Hematopoietic multipotent progenitor cell treated with erythropoietin and hydrocortisone succinate and interleukin-3 and kit ligand, for 17 days (in vitro differentiated cells): ENCODE results near the gene B4GALT7.
A peak's percentile ranks its signal among the peaks of the same experiment; 100 is the strongest.

Source experiments
- DNase-seq: peaks from one replicate; pipeline ENCODE4 v3.0.0-alpha.2; 2015; ENCODE audit warnings: low spot score

B4GALT7 gene

GRCh38 chr5:177593511-177593910 lies 6.4 kb upstream of the B4GALT7 start:
- DNase-seq: no peak

- no peak for DNase-seq
Observed at GRCh38 chr5:177594071-177594470, 5.9 kb upstream of the B4GALT7 start.

GRCh38 chr5:177595026-177595585 lies 4.8 kb upstream of the B4GALT7 start:
- no peak for DNase-seq

GRCh38 chr5:177595991-177596774 lies 3.7 kb upstream of the B4GALT7 start:
- no peak for DNase-seq

- DNase-seq: no peak
Observed at GRCh38 chr5:177596775-177597238, 3.1 kb upstream of the B4GALT7 start.

- DNase-seq: no peak
Observed at GRCh38 chr5:177598477-177598876, 1.5 kb upstream of the B4GALT7 start.

GRCh38 chr5:177600508-177601018 lies 631 bp downstream of the B4GALT7 start:
- peak; percentile 11 for DNase-seq

- no peak for DNase-seq
Observed at GRCh38 chr5:177601126-177601525, 1.2 kb downstream of the B4GALT7 start.

GRCh38 chr5:177601577-177602457 lies 1.9 kb downstream of the B4GALT7 start:
- no peak for DNase-seq

- DNase-seq: no peak
Observed at GRCh38 chr5:177602458-177602830, 2.5 kb downstream of the B4GALT7 start.

- no peak for DNase-seq
Observed at GRCh38 chr5:177603631-177604030, 3.7 kb downstream of the B4GALT7 start.

- no peak for DNase-seq
Observed at GRCh38 chr5:177604116-177604521, 4.2 kb downstream of the B4GALT7 start.

GRCh38 chr5:177604656-177605055 lies 4.7 kb downstream of the B4GALT7 start:
- no peak for DNase-seq

- no peak for DNase-seq
Observed at GRCh38 chr5:177605078-177605477, 5.1 kb downstream of the B4GALT7 start.

GRCh38 chr5:177605667-177606066 lies 5.7 kb downstream of the B4GALT7 start:
- DNase-seq: no peak

- DNase-seq: no peak
Observed at GRCh38 chr5:177606071-177607051, 6.4 kb downstream of the B4GALT7 start.

- DNase-seq: no peak
Observed at GRCh38 chr5:177607115-177607451, 7.2 kb downstream of the B4GALT7 start.

GRCh38 chr5:177607452-177608192 lies 7.7 kb downstream of the B4GALT7 start:
- peak; percentile 10 for DNase-seq

- DNase-seq: no peak
Observed at GRCh38 chr5:177608243-177609075, 8.5 kb downstream of the B4GALT7 start.
